IMR-90 (cell line): Measurements from ENCODE around the gene ACSL1. TPM values are rescaled to one million over a fixed set of nuclear protein-coding genes. Genes with fewer than 3 reads are reported as not detected.

Source experiments
- ATAC-seq: fragments of 200-7000 bp; cut with Tn5 transposase; 2 replicates; pipeline ENCODE4 v1.9.1; 2020; ENCODE audit warnings: low read depth, mild to moderate bottlenecking, moderate library complexity
- BruUV-seq: library from RNA; stranded (reverse); fragments of 400-500 nt; replicated peaks from 2 replicates; lab custom pipeline; 2021; lab: Mats Ljungman, UMichigan
- CTCF ChIA-PET: fragments of 300-600 bp; formaldehyde crosslinking; extraction: SDS; loops from one replicate; lab custom pipeline; 2021; ENCODE audit warnings: antibody characterized with exemption; lab: Yijun Ruan, JAX
- POLR2A ChIA-PET: fragments of 300-600 bp; sonication (Branson Sonifier 250); formaldehyde crosslinking; loops from one replicate; lab custom pipeline; 2022; ENCODE audit warnings: antibody characterized with exemption; ENCODE audit not compliant: unreplicated experiment; lab: Charles Lee
- DNase-seq: peaks from one replicate; pipeline ENCODE4 v3.0.0; 2013
- H2AFZ ChIP-seq: replicated peaks from 2 replicates; pipeline ENCODE3; 2013; ENCODE audit warnings: low read length, mild to moderate bottlenecking; ENCODE audit not compliant: poor library complexity
- H2AK5ac ChIP-seq: 2 replicates; pipeline ENCODE4 v1.6.1; 2013; ENCODE audit warnings: low read depth, low read length, inconsistent platforms
- H2AK9ac ChIP-seq: replicated peaks from 2 replicates; pipeline ENCODE3; 2013; ENCODE audit warnings: mild to moderate bottlenecking, low read depth, low read length, moderate library complexity; ENCODE audit not compliant: poor library complexity
- H2BK120ac ChIP-seq: 2 replicates; pipeline ENCODE4 v1.6.1; 2013; ENCODE audit warnings: low read depth, low read length, inconsistent platforms
- H2BK15ac ChIP-seq: 3 replicates; pipeline ENCODE4 v1.6.1; 2013; ENCODE audit warnings: low read depth, low read length, inconsistent platforms
- H2BK20ac ChIP-seq: 2 replicates; pipeline ENCODE4 v1.6.1; 2013; ENCODE audit warnings: low read depth, mild to moderate bottlenecking, inconsistent platforms, low read length, moderate library complexity
- H2BK5ac ChIP-seq: 2 replicates; pipeline ENCODE4 v1.6.1; 2013; ENCODE audit warnings: mild to moderate bottlenecking, low read depth, low read length, inconsistent platforms; ENCODE audit not compliant: poor library complexity, severe bottlenecking
- H3K14ac ChIP-seq: replicated peaks from 2 replicates; pipeline ENCODE4 v1.6.1; 2013; ENCODE audit warnings: low read depth, low read length, inconsistent platforms
- H3K18ac ChIP-seq: 2 replicates; pipeline ENCODE4 v1.6.1; 2013; ENCODE audit warnings: low read depth, low read length, control low read depth
- H3K23ac ChIP-seq: 2 replicates; pipeline ENCODE4 v1.6.1; 2013; ENCODE audit warnings: low read depth, low read length, inconsistent platforms
- H3K27ac ChIP-seq: 2 replicates; pipeline ENCODE4 v1.5.1; 2013; ENCODE audit warnings: mild to moderate bottlenecking, control low read depth, low read length; ENCODE audit not compliant: insufficient read depth
- H3K27me3 ChIP-seq: 2 replicates; pipeline ENCODE4 v1.6.1; 2013; ENCODE audit warnings: low read length; ENCODE audit not compliant: control insufficient read depth, insufficient read depth
- H3K36me3 ChIP-seq: 2 replicates; pipeline ENCODE4 v1.6.1; 2013; ENCODE audit warnings: low read length, mixed read lengths; ENCODE audit not compliant: control insufficient read depth, insufficient read depth
- H3K4ac ChIP-seq: 2 replicates; pipeline ENCODE4 v1.6.1; 2013; ENCODE audit warnings: low read depth, low read length, inconsistent platforms
- H3K4me1 ChIP-seq: 2 replicates; pipeline ENCODE4 v1.6.1; 2013; ENCODE audit warnings: low read length, mixed read lengths; ENCODE audit not compliant: control insufficient read depth, insufficient read depth
- H3K4me2 ChIP-seq: 2 replicates; pipeline ENCODE4 v1.6.1; 2013; ENCODE audit warnings: low read depth, mild to moderate bottlenecking, control low read depth, low read length, moderate library complexity
- H3K4me3 ChIP-seq: 2 replicates; pipeline ENCODE4 v1.5.1; 2013; ENCODE audit warnings: low read depth, mild to moderate bottlenecking, control low read depth, low read length, moderate library complexity; ENCODE audit not compliant: insufficient read depth
- H3K56ac ChIP-seq: 2 replicates; pipeline ENCODE4 v1.6.1; 2013; ENCODE audit warnings: low read length, inconsistent platforms; ENCODE audit not compliant: insufficient read depth; ENCODE audit errors: extremely low read depth
- H3K79me1 ChIP-seq, 2 experiments: 2 replicates each; pipeline ENCODE4 v1.6.1; 2013; ENCODE audit warnings: low read length in 2 of 2, inconsistent platforms in 1 of 2, low read depth in 1 of 2
- H3K9ac ChIP-seq: 2 replicates; pipeline ENCODE4 v1.6.1; 2013; ENCODE audit warnings: low read depth, low read length, control low read depth
- H3K9me1 ChIP-seq: 2 replicates; pipeline ENCODE4 v1.6.1; 2013; ENCODE audit warnings: low read length, inconsistent platforms; ENCODE audit not compliant: insufficient read depth
- H3K9me3 ChIP-seq: 2 replicates; pipeline ENCODE4 v1.6.1; 2013; ENCODE audit warnings: low read length; ENCODE audit not compliant: control insufficient read depth, insufficient read depth
- H4K20me1 ChIP-seq: 2 replicates; pipeline ENCODE4 v1.6.1; 2013; ENCODE audit warnings: low read length, inconsistent platforms; ENCODE audit not compliant: insufficient read depth
- H4K5ac ChIP-seq: 2 replicates; pipeline ENCODE4 v1.6.1; 2013; ENCODE audit warnings: mild to moderate bottlenecking, low read depth, low read length, control low read depth
- H4K8ac ChIP-seq, 2 experiments: 2 replicates each; pipeline ENCODE4 v1.6.1; 2013; ENCODE audit warnings: low read depth in 2 of 2, low read length in 2 of 2, control low read depth in 1 of 2, inconsistent platforms in 1 of 2
- H4K91ac ChIP-seq: 2 replicates; pipeline ENCODE4 v1.6.1; 2013; ENCODE audit warnings: low read depth, low read length, inconsistent platforms; ENCODE audit not compliant: insufficient read depth
- BHLHE40 ChIP-seq: fragments of 150-350 bp; IDR thresholded peaks from 2 replicates; pipeline ENCODE4 v1.6.1; 2016; ENCODE audit warnings: mild to moderate bottlenecking, low read depth, low read length
- CEBPB ChIP-seq: IDR thresholded peaks from 2 replicates; pipeline ENCODE4 v1.6.1; 2012; ENCODE audit warnings: low read depth, low read length, improper control_type of control experiment
- CHD1 ChIP-seq: IDR thresholded peaks from 2 replicates; pipeline ENCODE4 v1.6.1; 2012; ENCODE audit warnings: low read depth, low read length, improper control_type of control experiment
- FOS ChIP-seq: fragments of 150-350 bp; IDR thresholded peaks from 2 replicates; pipeline ENCODE4 v1.6.1; 2016; ENCODE audit warnings: low read depth, low read length
- MAFK ChIP-seq: IDR thresholded peaks from 2 replicates; pipeline ENCODE4 v1.6.1; 2012; ENCODE audit warnings: low read depth, low read length, improper control_type of control experiment
- MAZ ChIP-seq: IDR thresholded peaks from 2 replicates; pipeline ENCODE4 v1.6.1; 2012; ENCODE audit warnings: low read depth, mild to moderate bottlenecking, low read length, improper control_type of control experiment, moderate library complexity, borderline replicate concordance
- MXI1 ChIP-seq: IDR thresholded peaks from 2 replicates; pipeline ENCODE4 v1.6.1; 2012; ENCODE audit warnings: low read depth, mild to moderate bottlenecking, low read length, moderate library complexity, borderline replicate concordance
- NFE2L2 ChIP-seq: fragments of 150-350 bp; IDR thresholded peaks from 2 replicates; pipeline ENCODE4 v1.6.1; 2016; ENCODE audit warnings: low read depth, mild to moderate bottlenecking, low read length
- POLR2A ChIP-seq: IDR thresholded peaks from 2 replicates; pipeline ENCODE4 v1.6.1; 2012; ENCODE audit warnings: mild to moderate bottlenecking, low read depth, low read length
- RAD21 ChIP-seq: IDR thresholded peaks from 2 replicates; pipeline ENCODE4 v1.6.1; 2012; ENCODE audit warnings: low read length, improper control_type of control experiment
- RCOR1 ChIP-seq: IDR thresholded peaks from 2 replicates; pipeline ENCODE4 v1.6.1; 2012; ENCODE audit warnings: mild to moderate bottlenecking, low read length, improper control_type of control experiment; ENCODE audit not compliant: insufficient replicate concordance
- RFX5 ChIP-seq: IDR thresholded peaks from 2 replicates; pipeline ENCODE4 v1.8.0; 2012; ENCODE audit warnings: low read depth, mild to moderate bottlenecking, low read length, moderate library complexity
- SMC3 ChIP-seq: fragments of 150-350 bp; IDR thresholded peaks from 2 replicates; pipeline ENCODE4 v1.6.1; 2016; ENCODE audit warnings: low read depth, mild to moderate bottlenecking, antibody characterized with exemption, low read length, moderate library complexity
- WGBS, 2 experiments: methylation state at CpG; one replicate each; pipeline versions ENCODE4 v1.1.5 to v1.1.7; 2013; ENCODE audit warnings: missing lambda C conversion rate in 2 of 2; ENCODE audit not compliant: insufficient read length in 1 of 2; ENCODE audit errors: extremely low coverage in 2 of 2; 5-methylcytosine and 5-hydroxymethylcytosine counted together
- dilution Hi-C: fragments of 300-500 bp; cut with HindIII; formaldehyde crosslinking; loops from one replicate; pipeline ENCODE4 v1.14.3; 2018; ENCODE audit warnings: low sequenced_read_pairs; ENCODE audit not compliant: unreplicated experiment
- in situ Hi-C: fragments of 300-500 bp; cut with MboI; formaldehyde crosslinking; loops from 3 replicates; pipeline ENCODE4 v1.14.3; 2019; ENCODE audit warnings: low sequenced_read_pairs, inconsistent platforms, mixed read lengths
- intact Hi-C: fragments of 100-400 bp; cut with micrococcal nuclease; formaldehyde crosslinking; loops from 2 replicates; pipeline ENCODE4 v1.10.0; 2022
- polyA plus RNA-seq, 3 experiments: library from polyadenylated mRNA; depleted of rRNA; stranded (reverse); fragments of >200 nt; gene quantifications; 2 replicates each; pipeline ENCODE4 v1.2.3, GENCODE V29; 2012; ENCODE audit warnings: low replicate concordance in 1 of 3
- total RNA-seq: library from RNA; depleted of rRNA; stranded (reverse); fragments of >200 nt; gene quantifications from 2 replicates; pipeline ENCODE4 v1.2.3, GENCODE V29; 2012
- TF ChIP-seq, protein P1 (sequence below): conservative IDR thresholded peaks from 2 replicates; pipeline ENCODE4 v1.5.1; 2012; ENCODE audit warnings: mild to moderate bottlenecking, low read depth, low read length, improper control_type of control experiment
- TF ChIP-seq, protein P2 (sequence below): fragments of 150-350 bp; IDR thresholded peaks from 2 replicates; pipeline ENCODE4 v1.6.1; 2017; ENCODE audit warnings: mild to moderate bottlenecking, antibody characterized with exemption, low read length, low read depth

Gene ACSL1
- total and polyA plus RNA-seq, 2 of the 4 experiments (the other 2 are of a cell fraction), result 14.4 to 26.0 TPM

DNA sequence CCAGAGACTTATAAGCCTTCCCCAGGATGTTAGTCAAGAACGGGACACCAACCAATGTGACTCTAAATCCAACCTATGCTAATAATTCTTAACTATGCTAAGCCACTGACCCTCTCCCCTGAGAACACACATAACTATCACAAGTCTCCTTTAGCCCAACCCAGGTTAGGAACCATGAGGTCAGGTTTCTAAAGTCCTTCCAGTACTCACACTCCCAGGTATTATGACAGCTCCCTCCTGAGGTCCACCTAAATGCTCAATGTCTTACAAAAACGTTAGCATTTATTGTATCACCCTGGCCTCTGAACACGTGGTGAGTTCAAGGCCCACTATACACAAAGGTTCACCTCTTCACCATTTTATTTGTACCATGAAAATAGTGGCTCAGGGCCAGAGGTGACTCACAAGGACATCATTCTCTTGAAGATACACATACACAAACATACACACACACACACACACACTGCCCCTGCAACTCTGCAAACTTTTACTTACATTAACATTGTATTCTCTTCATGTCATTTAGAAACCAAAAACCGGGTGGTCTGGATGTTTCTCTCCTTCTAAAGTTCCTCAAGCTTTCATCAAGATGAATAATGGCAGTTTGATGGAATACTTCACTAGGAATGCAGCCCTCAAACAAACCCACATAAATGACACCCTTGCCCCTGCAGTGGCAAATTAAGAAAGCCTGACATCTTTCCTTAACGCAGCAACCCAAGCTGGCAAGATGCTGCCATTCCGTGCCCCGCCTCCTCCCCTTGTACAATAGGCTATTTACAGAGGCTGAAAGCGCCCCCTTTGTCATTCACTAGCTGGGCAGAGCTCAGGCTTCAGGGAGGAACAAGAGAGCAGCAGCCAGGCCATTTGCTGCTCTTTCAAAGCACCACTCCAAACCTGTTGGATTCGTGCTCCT lies 17.7 kb downstream of the ACSL1 start:
- H4K91ac ChIP-seq, result no peak overlapping the region
- peak; percentile 91 for DNase-seq
- no peak overlapping the region for H3K4ac ChIP-seq
- H2BK20ac ChIP-seq, result 0 out of 2 replicates have a peak overlapping the region, but pooled peaks have one; percentile 0
- H2BK15ac ChIP-seq, result no peak overlapping the region
- H2AFZ ChIP-seq, result no peak overlapping the region
- no peak overlapping the region for H3K56ac ChIP-seq
- H3K27me3 ChIP-seq, result 0 out of 2 replicates have a peak, but pooled peaks cover 1% of the 10 kb centered on the region
- H2BK120ac ChIP-seq, result no peak overlapping the region
- H3K79me1 ChIP-seq, result peaks cover 18 to 24% of the 10 kb centered on the region in 2 experiments; a peak in 3 of 4 replicates
- H2AK9ac ChIP-seq, result no peak overlapping the region
- intact Hi-C loops (no loop called here), in situ Hi-C loops (no loop called here), dilution Hi-C loops (no loop called here)
- BruUV-seq, result no TSS peak
- CTCF ChIA-PET, result interaction anchor here (0.7 kb wide), 1 partner anchor 12 kb away, joined by 3 read pairs; no protein-coding TSS in a partner anchor
- no peak overlapping the region for H3K27ac ChIP-seq
- no peak overlapping the region for H3K14ac ChIP-seq
- POLR2A ChIA-PET, result no interaction called here
- peak; percentile 67 for ATAC-seq
- no peaks in the 10 kb centered on the region for H3K9me3 ChIP-seq
- 33% methylated on average over 3 of the region's 9 CpGs; no CpG with 5 or more reads in 1 of the 2 experiments for WGBS, 2 experiments
- no peak overlapping the region; the same call in 1 of the 2 replicates for H3K4me2 ChIP-seq
- no peak overlapping the region for H4K8ac ChIP-seq
- no peak overlapping the region for H4K5ac ChIP-seq
- H2BK5ac ChIP-seq, result no peak overlapping the region
- H3K9ac ChIP-seq, result no peak overlapping the region
- H3K9me1 ChIP-seq, result no peaks in the 10 kb centered on the region; the same call in 1 of the 2 replicates
- H3K4me3 ChIP-seq, result no peak overlapping the region
- H3K4me1 ChIP-seq, result peaks cover 6% of the 10 kb centered on the region; the same call in 1 of the 2 replicates
- 0 out of 2 replicates have a peak overlapping the region, but pooled peaks have one; percentile 8 for H2AK5ac ChIP-seq
- no peak overlapping the region for H3K23ac ChIP-seq
- no peak overlapping the region for H3K18ac ChIP-seq
- peaks cover 27% of the 10 kb centered on the region for H4K20me1 ChIP-seq
- no peaks in the 10 kb centered on the region for H3K36me3 ChIP-seq
- TF ChIP-seq POLR2A, result no peak
- no peak for TF ChIP-seq NFE2L2
- TF ChIP-seq CHD1, result no peak
- TF ChIP-seq MXI1, result no peak
- TF ChIP-seq MAZ, result no peak
- no peak for TF ChIP-seq RFX5
- TF ChIP-seq, protein P1, sequence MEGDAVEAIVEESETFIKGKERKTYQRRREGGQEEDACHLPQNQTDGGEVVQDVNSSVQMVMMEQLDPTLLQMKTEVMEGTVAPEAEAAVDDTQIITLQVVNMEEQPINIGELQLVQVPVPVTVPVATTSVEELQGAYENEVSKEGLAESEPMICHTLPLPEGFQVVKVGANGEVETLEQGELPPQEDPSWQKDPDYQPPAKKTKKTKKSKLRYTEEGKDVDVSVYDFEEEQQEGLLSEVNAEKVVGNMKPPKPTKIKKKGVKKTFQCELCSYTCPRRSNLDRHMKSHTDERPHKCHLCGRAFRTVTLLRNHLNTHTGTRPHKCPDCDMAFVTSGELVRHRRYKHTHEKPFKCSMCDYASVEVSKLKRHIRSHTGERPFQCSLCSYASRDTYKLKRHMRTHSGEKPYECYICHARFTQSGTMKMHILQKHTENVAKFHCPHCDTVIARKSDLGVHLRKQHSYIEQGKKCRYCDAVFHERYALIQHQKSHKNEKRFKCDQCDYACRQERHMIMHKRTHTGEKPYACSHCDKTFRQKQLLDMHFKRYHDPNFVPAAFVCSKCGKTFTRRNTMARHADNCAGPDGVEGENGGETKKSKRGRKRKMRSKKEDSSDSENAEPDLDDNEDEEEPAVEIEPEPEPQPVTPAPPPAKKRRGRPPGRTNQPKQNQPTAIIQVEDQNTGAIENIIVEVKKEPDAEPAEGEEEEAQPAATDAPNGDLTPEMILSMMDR, result no peak
- no peak for TF ChIP-seq RAD21
- no peak for TF ChIP-seq RCOR1
- peak; percentile 41; the same call in 1 of the 2 replicates for TF ChIP-seq BHLHE40
- TF ChIP-seq, protein P2, sequence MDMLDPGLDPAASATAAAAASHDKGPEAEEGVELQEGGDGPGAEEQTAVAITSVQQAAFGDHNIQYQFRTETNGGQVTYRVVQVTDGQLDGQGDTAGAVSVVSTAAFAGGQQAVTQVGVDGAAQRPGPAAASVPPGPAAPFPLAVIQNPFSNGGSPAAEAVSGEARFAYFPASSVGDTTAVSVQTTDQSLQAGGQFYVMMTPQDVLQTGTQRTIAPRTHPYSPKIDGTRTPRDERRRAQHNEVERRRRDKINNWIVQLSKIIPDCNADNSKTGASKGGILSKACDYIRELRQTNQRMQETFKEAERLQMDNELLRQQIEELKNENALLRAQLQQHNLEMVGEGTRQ, result peak; percentile 60; the same call in 1 of the 2 replicates
- peak; percentile 25; the same call in 1 of the 2 replicates for TF ChIP-seq FOS
- no peak for TF ChIP-seq CEBPB
- TF ChIP-seq MAFK, result no peak
- TF ChIP-seq SMC3, result no peak
